Activated T-cell treated with anti-CD3 and anti-CD28 coated beads, Interleukin-2, amount 50 U/mL, for 72 hours (primary cell): Measurements from ENCODE around the gene CYP26B1. TPM values are rescaled to one million over a fixed set of nuclear protein-coding genes. Genes with fewer than 3 reads are reported as not detected.

Source experiments
- ATAC-seq, 2 donors: fragments of 150-1000 bp; cut with Tn5 transposase; replicated peaks in 1 of 2; 2 replicates each; pipeline ENCODE4 v1.10.0; 2021; ENCODE audit warnings: moderate library complexity in 2 of 2, mild to moderate bottlenecking in 1 of 2
- DNase-seq, 2 donors: peaks; one replicate each; pipeline ENCODE4 v3.0.0; 2021 to 2022; ENCODE audit warnings: mixed read lengths in 1 of 2
- H3K27ac Mint-ChIP-seq: one replicate; pipeline ENCODE4 v1.8.0; 2022; ENCODE audit warnings: mild to moderate bottlenecking, moderate library complexity, mixed read lengths
- H3K27me3 Mint-ChIP-seq: one replicate; pipeline ENCODE4 v1.8.0; 2022; ENCODE audit warnings: low read depth, mixed read lengths
- H3K36me3 Mint-ChIP-seq, 2 donors: one replicate each; pipeline ENCODE4 v1.8.0; 2022; ENCODE audit warnings: mixed read lengths in 2 of 2, mild to moderate bottlenecking in 1 of 2; ENCODE audit not compliant: insufficient read depth in 2 of 2
- H3K4me1 Mint-ChIP-seq: one replicate; pipeline ENCODE4 v1.8.0; 2022; ENCODE audit warnings: low read depth, mixed read lengths
- H3K4me3 Mint-ChIP-seq, 2 donors: one replicate each; pipeline ENCODE4 v1.8.0; 2022; ENCODE audit warnings: mild to moderate bottlenecking in 2 of 2, mixed read lengths in 2 of 2, moderate library complexity in 2 of 2
- H3K9me3 Mint-ChIP-seq, 2 donors: one replicate each; pipeline ENCODE4 v1.8.0; 2022; ENCODE audit warnings: mixed read lengths in 2 of 2
- total RNA-seq, 2 donors: library from RNA; stranded (reverse); gene quantifications; one replicate each; pipeline ENCODE4 v1.2.3, GENCODE V29; 2022

Gene CYP26B1
- total RNA-seq, 2 donors from 2014 or later, result not detected

GRCh38 chr2:72082887-72083286 is 64.8 kb downstream of the CYP26B1 start:
- ATAC-seq (no peak), DNase-seq (no peak)
- peaks cover 0 to 2% of the 10 kb centered on the region in 2 donors for H3K9me3 Mint-ChIP-seq
- no peaks in the 10 kb centered on the region for H3K36me3 Mint-ChIP-seq
- H3K4me3 Mint-ChIP-seq, result no peak overlapping the region
- H3K4me1 Mint-ChIP-seq, result no peaks in the 10 kb centered on the region
- H3K27me3 Mint-ChIP-seq, result no peaks in the 10 kb centered on the region
- no peak overlapping the region for H3K27ac Mint-ChIP-seq

DNA sequence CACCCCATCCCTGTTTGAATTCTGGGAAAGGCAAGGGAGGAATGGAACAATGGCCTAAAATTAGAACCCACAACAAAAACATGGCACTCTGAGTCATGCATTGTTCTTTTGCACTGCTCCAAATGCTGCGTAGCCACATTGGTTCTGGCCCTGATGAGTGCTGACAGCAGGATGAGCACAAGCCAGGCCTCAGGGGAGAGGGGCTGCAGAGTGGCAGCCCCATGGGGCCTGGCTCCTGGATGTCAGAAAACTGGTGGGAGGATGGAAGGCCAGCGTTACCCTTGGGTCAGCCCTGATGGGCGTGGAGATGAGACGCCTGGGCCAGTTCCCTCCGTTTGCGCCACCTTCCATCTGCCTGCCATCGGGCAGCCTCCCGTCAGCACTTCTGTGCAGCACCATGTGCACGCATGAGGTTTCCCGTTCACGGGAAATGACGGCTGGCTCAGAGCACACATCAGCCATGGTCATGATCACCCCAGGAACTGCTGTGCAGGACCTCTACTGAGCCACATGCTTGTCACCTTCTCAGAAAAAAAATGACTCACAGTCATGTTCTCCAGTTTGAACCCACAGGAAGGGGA is 65.6 kb downstream of the CYP26B1 start:
- ATAC-seq (no peak), DNase-seq (no peak)
- H3K9me3 Mint-ChIP-seq, result peaks cover 0 to 2% of the 10 kb centered on the region in 2 donors
- H3K27me3 Mint-ChIP-seq, result no peaks in the 10 kb centered on the region
- no peaks in the 10 kb centered on the region for H3K36me3 Mint-ChIP-seq
- no peak overlapping the region for H3K4me3 Mint-ChIP-seq
- H3K27ac Mint-ChIP-seq, result no peak overlapping the region
- H3K4me1 Mint-ChIP-seq, result no peaks in the 10 kb centered on the region

DNA sequence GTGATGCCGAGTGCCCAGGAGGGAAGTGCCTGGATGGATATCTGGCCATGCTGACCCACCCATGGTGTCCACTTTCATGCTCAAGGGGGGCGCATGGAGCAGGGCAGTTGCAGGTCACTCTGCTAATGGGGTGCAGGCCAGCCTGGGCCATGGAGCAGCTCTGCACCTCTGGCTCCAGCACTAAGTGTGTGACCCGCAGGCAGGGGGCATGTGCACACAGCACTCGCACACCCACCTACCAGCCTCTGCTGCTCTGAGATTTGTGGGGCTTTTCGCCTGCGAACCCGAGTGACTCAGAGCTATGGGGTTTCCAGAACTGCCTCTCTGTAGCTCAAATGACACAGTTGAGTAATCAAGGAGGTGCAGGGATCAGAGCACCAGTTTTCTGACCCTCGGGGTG is 66.2 kb downstream of the CYP26B1 start:
- H3K4me1 Mint-ChIP-seq, result no peaks in the 10 kb centered on the region
- DNase-seq (no peak), ATAC-seq (peak; percentile 27 to 48)
- H3K27ac Mint-ChIP-seq, result no peak overlapping the region
- no peak overlapping the region for H3K4me3 Mint-ChIP-seq
- peaks cover 0 to 2% of the 10 kb centered on the region in 2 donors for H3K9me3 Mint-ChIP-seq
- H3K36me3 Mint-ChIP-seq, result no peaks in the 10 kb centered on the region
- H3K27me3 Mint-ChIP-seq, result no peaks in the 10 kb centered on the region

DNA sequence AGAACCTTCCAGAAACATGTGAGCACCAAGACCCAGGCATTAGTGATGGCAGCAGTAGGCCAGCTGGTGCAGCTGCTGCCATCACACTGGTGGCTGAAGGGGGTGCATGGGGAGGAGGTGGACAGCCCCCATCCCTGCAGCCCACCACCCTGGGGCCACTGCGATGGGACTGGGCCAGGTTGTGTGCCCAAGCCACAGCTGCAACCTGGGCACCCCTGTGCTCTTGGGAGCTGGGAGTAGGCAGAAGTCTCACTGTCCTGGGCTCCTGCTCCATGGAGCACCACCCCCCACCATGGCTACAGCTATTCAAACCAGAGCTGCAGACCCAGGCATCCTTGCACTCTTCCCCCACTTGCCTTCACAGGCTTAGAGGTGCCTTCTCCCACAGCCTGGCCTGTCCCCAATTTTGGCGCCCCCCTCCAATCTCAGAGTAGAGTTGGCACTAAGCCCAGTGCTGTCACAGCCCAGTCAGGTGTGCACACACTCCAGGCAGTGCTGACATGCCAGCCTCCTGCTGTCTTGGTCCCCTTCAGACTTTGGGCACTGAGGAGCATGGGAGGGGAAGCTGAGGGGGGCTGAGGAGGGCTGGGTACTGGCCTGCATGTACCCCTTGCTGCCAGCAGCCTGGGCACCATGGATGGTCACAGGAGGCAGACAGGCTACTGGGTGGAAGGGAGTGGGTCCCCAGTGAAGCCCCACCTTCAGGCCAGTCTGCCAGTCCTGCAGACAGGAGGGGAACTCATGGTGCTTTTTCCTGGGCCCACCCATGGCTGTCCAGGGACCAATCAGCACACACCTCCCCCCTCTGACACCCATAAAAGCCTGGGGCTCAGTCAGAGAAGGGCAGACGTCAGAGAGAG is 67.1 kb downstream of the CYP26B1 start:
- Mint-ChIP-seq H3K9me3 (peaks cover 0 to 3% of the 10 kb centered on the region in 2 donors), H3K36me3 (no peaks in the 10 kb centered on the region), H3K27ac (no peak overlapping the region), H3K27me3 (no peaks in the 10 kb centered on the region), H3K4me3 (no peak overlapping the region), H3K4me1 (no peaks in the 10 kb centered on the region)
- ATAC-seq, result no peak
- no peak for DNase-seq
